ENCODE results near the gene CXorf58.
"Not testable (repeated sequence)": the region's sequence is repeated elsewhere in the genome, so short reads cannot be mapped to it uniquely, and the experiment has no call there.

The CXorf58 gene

DNA sequence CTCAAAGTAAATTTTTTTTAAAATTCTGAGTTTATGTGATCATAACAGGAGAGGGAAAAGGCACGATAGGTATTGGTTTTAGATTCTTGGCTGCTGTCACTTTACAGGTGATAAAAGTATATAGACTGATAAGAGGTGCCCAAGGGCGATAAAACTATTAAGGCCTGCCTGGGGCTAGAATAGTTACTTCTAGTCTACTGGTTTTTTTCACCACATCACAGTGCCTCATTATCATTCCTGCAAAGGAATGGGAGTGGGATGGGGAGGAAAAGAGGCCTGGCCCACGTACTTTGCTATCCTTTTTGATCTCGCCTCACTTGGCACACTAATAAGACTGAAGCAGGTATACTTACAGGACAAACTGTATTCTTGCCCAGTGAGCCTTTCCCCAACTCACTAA, 46.6 kb downstream of the CXorf58 start:
- DNase-seq: no peak

- no peak for DNase-seq
Measured at GRCh38 chrX:23959781-23960180, 52.0 kb downstream of the CXorf58 start.

DNA sequence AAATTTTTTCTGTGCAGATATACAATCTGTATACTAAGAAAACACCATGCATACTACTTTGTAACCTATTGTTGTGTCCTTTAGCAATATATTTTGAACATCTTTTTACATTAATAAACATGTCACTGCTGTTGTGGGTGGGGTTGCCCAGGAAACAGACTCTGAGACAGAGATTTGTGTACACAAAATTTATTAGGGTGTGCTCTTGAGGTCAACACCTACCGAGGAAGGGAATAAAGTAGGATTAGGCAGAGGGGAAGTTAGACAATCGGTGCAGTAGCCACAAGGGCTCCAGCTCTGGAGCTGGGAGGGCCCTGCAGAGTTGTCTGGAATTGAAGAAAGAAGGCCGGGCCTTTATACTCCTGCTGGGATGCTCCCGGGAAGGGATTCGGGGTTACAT, 56.4 kb downstream of the CXorf58 start:
- no peak for DNase-seq

DNA sequence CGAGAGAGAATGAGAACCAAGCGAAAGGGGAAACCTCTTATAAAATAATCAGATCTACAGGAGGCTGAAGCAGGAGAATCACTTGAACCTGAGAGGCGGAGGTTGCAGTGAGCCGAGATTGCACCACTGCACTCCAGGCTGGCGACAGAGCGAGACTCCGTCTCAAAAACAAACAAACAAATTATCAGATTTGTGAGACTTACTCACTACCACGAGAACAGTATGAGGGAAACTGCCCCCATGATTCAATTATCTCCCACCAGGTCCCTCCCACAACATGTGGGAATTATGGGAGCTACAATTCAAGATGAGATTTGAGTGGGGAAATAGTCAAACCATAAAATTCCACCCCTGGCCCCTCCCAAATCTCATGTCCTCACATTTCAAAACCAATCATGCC, 57.8 kb downstream of the CXorf58 start:
- not testable (repeated sequence) for DNase-seq

- DNase-seq: no peak
Measured at GRCh38 chrX:23978491-23978890, 70.7 kb downstream of the CXorf58 start.

DNA sequence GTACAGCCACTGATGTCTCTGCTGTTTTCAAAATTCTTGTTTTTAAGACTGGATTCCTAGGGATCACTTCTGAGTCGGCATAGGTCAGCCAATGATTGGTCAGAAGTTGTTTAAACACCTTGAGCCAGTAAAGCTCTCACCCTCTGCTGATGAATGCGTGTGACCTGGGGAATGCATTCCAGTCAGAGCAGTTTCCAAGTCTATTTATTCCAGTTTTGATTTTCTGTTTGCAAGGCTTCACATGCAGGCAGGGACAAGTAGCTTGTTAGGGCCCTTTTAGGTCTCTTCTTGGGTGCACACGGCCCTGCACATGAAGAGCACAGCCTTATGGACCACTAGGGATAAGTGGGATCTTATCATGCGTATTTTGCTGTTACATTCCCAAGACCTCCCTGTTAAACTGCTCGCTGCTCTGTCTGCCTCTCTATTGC, 72.2 kb downstream of the CXorf58 start:
- DNase-seq: no peak

DNA sequence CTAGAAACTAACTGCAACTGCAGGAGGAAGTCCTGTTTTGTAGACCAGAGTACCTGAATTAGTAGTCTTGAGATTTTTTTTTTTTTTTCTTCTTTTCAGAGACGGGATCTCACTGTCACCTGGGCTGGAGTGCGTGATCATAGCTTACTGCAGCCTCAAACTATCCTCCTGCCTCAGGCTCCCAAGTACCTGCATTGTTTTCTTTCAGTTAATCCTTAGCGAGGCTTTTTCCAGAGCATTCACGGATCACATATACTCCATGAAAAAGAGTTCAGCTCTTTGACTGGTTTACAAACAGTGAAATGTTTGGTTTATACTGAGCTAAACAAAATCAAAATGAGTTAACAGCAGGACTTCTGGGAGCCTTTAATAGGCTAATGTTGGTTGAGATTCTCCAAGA, 73.4 kb downstream of the CXorf58 start:
- no peak for DNase-seq

GRCh38 chrX:23981711-23982110, 73.9 kb downstream of the CXorf58 start:
- DNase-seq: no peak

GRCh38 chrX:23982891-23983290, 75.1 kb downstream of the CXorf58 start:
- no peak for DNase-seq

All from stimulated activated CD4-positive, alpha-beta T cell treated with anti-CD3 and anti-CD28 coated beads, Interleukin-2, amount 100 ng/mL, for 24 hours (primary cell).